ENCODE results near the gene KNG1. TPM values are rescaled to one million over a fixed set of nuclear protein-coding genes. Genes with fewer than 3 reads are reported as not detected.
A peak's percentile ranks its signal among the peaks of the same experiment; 100 is the strongest.

Gene KNG1
- total RNA-seq, 2 experiments from 2014 or later = not detected

DNA sequence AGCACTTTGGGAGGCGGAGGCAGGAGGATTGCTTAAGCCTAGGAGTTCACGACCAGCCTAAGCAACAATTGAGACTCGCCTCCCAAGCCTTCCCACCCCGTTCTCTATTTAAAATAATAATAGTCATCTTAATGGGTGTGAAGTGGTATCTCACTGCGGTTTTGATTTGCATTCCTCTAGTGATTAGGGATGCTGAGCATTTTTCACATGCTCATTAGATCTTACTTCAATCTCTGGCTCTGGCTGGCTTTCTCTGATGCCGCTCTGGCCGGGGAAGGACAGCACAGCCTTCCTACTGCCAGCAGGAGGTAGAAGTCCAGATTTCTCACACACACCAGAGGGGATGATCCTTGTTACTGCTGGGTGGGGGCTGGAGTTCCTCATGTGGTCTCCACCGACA is 58.8 kb downstream of the KNG1 start:
- Mint-ChIP-seq H3K4me1 (peaks cover 12% of the 10 kb centered on the region), H3K27ac (no peak overlapping the region), H3K36me3 (peaks cover 2% of the 10 kb centered on the region), H3K9me3 (peaks cover 1% of the 10 kb centered on the region), H3K27me3 (no peaks in the 10 kb centered on the region), H3K4me3 (no peak overlapping the region)
- DNase-seq = no peak

DNA sequence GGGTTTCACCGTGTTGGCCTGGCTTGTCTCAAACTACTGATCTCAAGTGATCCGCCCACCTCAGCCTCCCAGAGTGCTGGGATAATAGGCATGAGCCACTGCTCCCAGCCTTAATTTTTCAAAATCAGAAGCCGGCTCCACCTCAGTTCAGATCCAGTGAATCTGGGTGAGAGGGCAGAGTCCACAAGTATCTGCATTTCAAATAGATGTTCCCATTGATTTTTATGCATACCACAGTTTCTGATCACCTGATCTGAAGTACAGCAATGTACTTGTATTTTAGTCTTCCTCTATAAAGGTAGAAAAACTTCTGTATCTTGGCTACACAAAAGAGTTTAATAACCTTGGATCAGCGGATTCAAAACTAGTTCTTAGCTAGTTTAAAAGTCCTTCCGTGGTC is 62.0 kb downstream of the KNG1 start:
- Mint-ChIP-seq H3K9me3 (peaks cover 2% of the 10 kb centered on the region), H3K4me1 (peaks cover 12% of the 10 kb centered on the region), H3K27ac (no peak overlapping the region), H3K4me3 (no peak overlapping the region), H3K27me3 (peaks cover 8% of the 10 kb centered on the region), H3K36me3 (peaks cover 15% of the 10 kb centered on the region)
- no peak for DNase-seq

DNA sequence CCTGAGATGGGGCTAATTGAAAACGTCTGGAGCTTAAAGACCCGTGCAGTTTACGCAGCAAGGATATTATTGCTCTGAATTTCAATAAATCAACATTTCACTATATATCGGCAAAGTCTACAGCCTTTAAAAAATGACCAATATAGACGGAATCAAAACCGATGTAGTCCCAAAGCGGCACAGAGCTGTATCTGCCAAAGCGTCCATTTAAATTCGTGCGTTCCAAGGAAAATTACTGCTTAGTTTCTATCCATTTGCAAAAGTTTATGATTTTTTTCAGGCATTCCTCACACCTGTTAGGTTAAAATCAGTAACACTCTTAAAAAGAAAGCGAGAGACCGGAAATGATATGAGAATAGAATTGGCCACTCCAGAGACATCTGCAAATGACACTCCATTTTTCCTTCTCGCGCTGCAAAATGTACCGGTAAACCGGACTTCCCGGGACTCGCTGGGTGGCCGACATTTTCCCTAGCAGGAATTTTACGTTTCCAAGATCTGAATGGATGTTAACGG is 65.4 kb downstream of the KNG1 start:
- DNase-seq = no peak
- Mint-ChIP-seq H3K27me3 (peaks cover 23% of the 10 kb centered on the region), H3K4me1 (peaks cover 38% of the 10 kb centered on the region), H3K27ac (peak overlapping the region; percentile 100), H3K9me3 (peaks cover 2% of the 10 kb centered on the region), H3K4me3 (peak overlapping the region; percentile 100), H3K36me3 (peaks cover 49% of the 10 kb centered on the region)

DNA sequence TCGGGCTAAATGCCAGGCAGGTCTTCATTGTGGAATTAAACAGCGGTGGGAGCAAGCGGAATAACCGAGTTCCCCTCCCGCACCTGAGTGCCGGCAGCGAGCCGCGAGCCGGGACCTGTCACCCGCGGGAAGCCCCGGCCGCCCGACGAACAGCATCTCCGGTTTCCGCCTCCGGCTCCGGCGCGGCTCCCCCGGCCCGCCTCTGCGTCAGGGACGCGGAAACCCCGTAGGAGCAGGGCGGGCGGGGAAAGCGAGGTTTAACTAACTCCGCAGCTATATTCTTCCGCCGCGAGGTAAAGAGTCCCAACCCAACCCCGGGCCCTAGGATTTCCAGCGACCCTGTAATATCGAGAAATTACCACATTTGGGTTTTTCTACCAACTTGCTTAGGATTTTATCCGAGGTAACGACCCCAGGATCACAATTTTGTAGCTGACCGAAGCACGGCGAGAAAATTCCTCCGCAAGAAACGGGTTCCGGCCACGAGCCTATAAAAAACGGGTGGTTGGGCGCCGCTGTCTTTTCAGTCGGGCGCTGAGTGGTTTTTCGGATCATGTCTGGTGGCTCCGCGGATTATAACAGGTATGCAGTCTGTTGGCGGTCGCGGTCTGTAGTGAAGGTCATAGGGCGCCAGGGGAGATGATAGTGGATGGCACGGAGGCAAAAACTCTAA is 66.0 kb downstream of the KNG1 start, which contains the start of gene EIF4A2:
Gene EIF4A2, plus strand, starts transcription at position 520 of the 673 bp plus-strand sequence. Its CDS starts 34 bp downstream, at position 554.
- peak within 1 kb of the TSS; percentile 100 for H3K4me3 Mint-ChIP-seq
- peaks cover 55% of the 10 kb centered on the region for H3K36me3 Mint-ChIP-seq
- peaks cover 44% of the 10 kb centered on the region for H3K4me1 Mint-ChIP-seq
- H3K27ac Mint-ChIP-seq = peak within 1 kb of the TSS; percentile 100
- peaks cover 29% of the 10 kb centered on the region for H3K27me3 Mint-ChIP-seq
- DNase-seq = peak; percentile 93
- H3K9me3 Mint-ChIP-seq = peaks cover 2% of the 10 kb centered on the region

DNA sequence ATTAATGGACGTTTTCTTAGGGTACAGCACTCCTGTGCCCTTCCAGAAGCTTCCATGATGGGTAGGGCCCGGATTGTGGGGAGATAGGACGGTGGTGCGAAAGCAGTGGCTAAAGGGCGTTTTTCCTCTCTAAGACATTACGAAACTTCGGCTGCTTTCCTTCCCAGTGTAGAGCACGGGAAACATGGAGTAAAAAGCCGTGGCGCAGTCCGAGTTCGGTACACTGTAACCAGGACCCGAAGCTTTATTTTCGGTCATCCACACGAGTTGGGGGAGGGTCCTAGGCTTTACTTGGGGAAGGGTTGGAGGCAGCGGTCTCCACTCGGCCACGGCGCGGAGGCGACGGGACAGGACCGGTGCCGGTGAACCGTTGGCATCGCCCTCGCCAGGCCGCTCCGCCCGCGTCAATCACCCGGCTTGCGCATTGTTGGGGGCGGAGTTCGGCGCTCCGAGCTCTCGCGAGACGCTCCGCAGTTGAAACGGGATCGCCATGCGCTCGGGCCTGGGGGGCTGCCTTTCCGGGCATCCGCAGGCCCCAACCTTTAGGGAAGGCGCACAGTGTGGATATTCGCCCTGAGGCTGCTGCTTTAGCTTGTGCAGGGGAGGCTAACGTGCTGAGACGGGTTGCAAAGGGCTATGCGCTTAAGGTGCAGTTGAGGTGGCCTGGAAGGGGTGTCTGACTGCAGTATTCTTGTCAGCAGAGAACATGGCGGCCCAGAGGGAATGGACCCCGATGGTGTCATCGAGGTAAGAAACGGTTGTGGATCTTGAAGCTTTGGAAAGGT is 66.8 kb downstream of the KNG1 start:
- Mint-ChIP-seq H3K27ac (peak overlapping the region; percentile 100), H3K9me3 (peaks cover 2% of the 10 kb centered on the region), H3K36me3 (peaks cover 62% of the 10 kb centered on the region), H3K27me3 (peaks cover 31% of the 10 kb centered on the region), H3K4me1 (peaks cover 51% of the 10 kb centered on the region), H3K4me3 (peak overlapping the region; percentile 100)
- DNase-seq = peak; percentile 78

DNA sequence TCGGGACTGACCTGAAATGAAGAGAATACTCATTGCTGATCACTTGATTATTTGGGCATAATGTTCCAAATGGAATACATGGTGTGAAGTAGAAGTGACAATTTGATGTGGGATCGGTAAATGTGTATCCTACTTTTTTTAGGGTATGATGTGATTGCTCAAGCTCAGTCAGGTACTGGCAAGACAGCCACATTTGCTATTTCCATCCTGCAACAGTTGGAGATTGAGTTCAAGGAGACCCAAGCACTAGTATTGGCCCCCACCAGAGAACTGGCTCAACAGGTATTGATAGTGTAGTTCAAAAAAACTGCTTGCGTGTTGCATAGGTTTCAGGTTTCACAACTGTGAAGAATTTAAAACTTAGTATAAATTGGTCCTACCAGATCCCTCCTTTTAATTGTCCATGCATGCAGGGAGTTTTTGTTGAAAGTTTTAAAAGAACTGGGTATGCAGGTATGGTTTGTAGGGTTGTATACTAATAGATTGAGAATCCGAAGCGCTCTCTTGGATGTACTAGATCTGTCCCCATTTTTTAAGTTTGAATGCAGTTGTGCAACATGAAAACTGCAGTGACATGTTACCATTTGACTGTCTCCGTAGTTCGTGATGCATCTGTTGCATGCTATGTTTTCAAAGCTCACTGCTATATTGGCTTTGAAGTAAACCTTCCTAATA is 67.8 kb downstream of the KNG1 start:
- no peak for DNase-seq
- peaks cover 55% of the 10 kb centered on the region for H3K4me1 Mint-ChIP-seq

DNA sequence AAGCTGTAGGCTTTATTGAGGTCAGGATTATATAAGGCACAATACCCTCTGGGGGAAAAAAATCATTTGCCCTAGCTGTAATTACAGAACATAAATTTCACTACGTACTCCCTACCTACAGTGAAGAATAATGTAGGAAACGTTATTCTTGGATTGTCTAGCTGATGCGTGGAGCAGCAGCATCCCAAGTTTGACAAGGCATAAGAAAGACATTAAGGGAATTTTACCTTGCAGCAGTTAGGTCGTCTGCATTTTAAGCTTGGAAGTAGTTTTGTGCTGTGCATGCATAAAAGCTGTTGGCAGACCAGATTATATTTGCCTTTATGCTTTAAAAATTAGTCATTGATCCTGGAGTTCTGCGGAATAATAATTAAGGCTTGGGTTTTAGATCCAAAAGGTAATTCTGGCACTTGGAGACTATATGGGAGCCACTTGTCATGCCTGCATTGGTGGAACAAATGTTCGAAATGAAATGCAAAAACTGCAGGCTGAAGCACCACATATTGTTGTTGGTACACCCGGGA is 68.4 kb downstream of the KNG1 start:
- peak overlapping the region; percentile 100 for H3K4me3 Mint-ChIP-seq

More for the DNA sequence above, 67.8 kb downstream of the KNG1 start:
- Mint-ChIP-seq H3K9me3 (peaks cover 2% of the 10 kb centered on the region), H3K27ac (peak overlapping the region; percentile 100), H3K4me3 (peak overlapping the region; percentile 100), H3K27me3 (peaks cover 38% of the 10 kb centered on the region), H3K36me3 (peaks cover 69% of the 10 kb centered on the region)

DNA sequence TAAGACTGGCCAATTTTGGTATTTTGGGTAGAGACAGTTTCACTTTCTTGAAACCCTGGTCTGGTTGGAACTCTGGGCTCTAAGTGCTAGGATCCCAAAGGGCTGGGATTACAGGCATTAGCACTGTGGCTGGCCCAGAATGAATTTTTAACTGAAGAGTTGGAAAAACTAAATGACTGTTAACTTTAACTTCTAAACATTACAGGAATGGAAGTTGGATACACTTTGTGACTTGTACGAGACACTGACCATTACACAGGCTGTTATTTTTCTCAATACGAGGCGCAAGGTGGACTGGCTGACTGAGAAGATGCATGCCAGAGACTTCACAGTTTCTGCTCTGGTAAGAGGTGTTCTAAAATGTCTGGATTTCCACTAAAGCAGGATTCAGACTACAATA is 69.8 kb downstream of the KNG1 start:
- peak overlapping the region; percentile 100 for H3K27ac Mint-ChIP-seq
- peaks cover 77% of the 10 kb centered on the region for H3K36me3 Mint-ChIP-seq
- peak overlapping the region; percentile 100 for H3K4me3 Mint-ChIP-seq
- peaks cover 56% of the 10 kb centered on the region for H3K4me1 Mint-ChIP-seq
- no peak for DNase-seq
- peaks cover 45% of the 10 kb centered on the region for H3K27me3 Mint-ChIP-seq
- peaks cover 2% of the 10 kb centered on the region for H3K9me3 Mint-ChIP-seq

More for the DNA sequence above, 68.4 kb downstream of the KNG1 start:
- H3K27ac Mint-ChIP-seq = peak overlapping the region; percentile 100
- peaks cover 74% of the 10 kb centered on the region for H3K36me3 Mint-ChIP-seq
- no peak for DNase-seq
- H3K4me1 Mint-ChIP-seq = peaks cover 55% of the 10 kb centered on the region
- H3K27me3 Mint-ChIP-seq = peaks cover 42% of the 10 kb centered on the region
- H3K9me3 Mint-ChIP-seq = peaks cover 2% of the 10 kb centered on the region

DNA sequence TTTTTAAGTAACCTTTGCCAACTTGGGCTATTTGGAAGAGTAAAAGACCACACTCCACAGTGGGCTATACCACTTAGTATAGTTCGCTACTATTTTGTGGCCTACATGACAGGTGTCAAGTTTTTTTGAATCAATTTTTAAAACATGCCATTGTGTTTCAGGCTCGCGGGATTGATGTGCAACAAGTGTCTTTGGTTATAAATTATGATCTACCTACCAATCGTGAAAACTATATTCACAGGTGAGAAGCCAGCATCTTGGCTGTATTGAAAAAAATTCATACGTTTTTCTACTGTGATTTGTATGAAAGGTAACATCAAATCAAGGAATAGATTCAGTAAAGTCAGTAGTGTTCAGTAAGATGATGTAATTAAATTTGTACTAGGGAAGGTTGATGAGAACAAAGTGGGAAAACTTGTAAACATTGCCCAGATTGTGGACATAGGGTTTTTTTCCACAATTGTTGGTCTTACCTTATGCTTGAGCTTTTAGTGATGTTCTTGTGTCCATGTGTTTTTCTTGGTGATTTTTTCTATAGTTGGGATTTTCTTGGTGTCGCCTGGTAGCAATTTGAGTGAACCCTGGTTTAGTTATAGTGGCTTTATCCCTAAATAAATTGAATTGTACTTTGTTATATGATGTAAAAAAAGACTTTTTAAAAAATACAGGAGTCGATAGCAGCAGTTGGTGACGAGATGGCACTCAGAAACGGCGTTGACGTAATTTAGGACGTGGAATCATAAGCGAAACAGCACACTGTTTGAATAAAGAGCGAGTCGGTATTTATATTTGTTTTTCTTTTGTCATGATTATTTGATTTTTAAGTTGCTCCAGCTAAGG is 70.7 kb downstream of the KNG1 start:
- Mint-ChIP-seq H3K9me3 (peaks cover 2% of the 10 kb centered on the region), H3K27me3 (peaks cover 45% of the 10 kb centered on the region), H3K36me3 (peaks cover 74% of the 10 kb centered on the region), H3K4me3 (peak overlapping the region; percentile 100), H3K27ac (peak overlapping the region; percentile 100), H3K4me1 (peaks cover 50% of the 10 kb centered on the region)
- DNase-seq = no peak

DNA sequence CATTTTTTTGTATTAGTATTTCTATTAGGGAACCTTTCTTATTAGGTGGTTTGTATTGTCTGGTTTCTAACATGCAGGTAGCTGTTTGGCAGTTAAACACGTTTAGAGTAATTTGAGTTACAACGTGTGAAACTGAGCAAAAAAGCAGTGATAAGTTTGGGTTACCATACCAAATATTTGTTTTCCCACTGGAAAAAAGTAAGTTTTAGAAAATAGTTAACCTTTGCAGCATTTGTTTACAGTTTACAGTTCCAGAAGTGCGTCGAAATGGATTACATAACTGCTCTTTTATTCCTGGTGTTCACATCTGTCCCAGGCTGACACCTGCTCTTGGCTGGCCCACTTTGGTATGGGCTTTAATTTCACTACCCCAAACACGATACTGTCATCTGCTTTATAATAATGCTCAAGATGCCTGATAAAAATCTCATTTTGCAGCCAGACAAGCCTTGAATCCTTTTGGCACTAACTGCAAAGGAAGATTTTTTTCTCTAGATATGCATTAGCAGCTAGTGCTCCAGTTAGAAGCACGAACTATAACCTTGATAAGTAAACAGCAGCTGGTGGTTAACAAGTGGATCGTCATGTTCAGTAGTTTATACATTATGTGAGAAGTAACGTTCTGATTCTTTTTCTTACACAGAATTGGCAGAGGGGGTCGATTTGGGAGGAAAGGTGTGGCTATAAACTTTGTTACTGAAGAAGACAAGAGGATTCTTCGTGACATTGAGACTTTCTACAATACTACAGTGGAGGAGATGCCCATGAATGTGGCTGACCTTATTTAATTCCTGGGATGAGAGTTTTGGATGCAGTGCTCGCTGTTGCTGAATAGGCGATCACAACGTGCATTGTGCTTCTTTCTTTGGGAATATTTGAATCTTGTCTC is 71.6 kb downstream of the KNG1 start:
- peaks cover 46% of the 10 kb centered on the region for H3K4me1 Mint-ChIP-seq
- H3K4me3 Mint-ChIP-seq = peak overlapping the region; percentile 100
- H3K9me3 Mint-ChIP-seq = no peaks in the 10 kb centered on the region
- peaks cover 39% of the 10 kb centered on the region for H3K27me3 Mint-ChIP-seq
- peaks cover 69% of the 10 kb centered on the region for H3K36me3 Mint-ChIP-seq
- peak overlapping the region; percentile 100 for H3K27ac Mint-ChIP-seq
- no peak for DNase-seq

DNA sequence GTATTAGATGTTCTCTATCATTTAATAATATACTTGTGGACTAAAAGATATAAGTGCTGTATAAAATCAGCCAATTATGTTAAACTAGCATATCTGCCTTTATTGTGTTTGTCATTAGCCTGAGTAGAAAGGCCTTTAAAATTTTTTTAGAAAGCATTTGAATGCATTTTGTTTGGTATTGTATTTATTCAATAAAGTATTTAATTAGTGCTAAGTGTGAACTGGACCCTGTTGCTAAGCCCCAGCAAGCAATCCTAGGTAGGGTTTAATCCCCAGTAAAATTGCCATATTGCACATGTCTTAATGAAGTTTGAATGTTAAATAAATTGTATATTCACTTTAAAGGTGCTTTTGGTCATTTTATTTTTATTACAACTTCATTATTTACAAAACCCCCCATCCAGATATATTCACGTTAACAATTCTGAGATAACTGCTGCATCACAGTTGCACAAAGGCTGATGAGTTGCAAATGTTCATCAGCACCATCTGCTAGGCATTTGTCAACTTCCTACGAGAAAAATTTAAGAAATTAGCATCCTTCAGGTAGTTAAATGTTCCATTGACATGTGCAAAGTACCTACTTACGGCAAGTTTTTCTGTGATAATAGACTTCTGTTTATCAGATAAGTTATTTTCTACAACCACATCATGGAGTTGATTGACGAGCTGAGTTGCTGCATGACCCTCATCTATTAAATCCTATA is 72.5 kb downstream of the KNG1 start:
- peaks cover 43% of the 10 kb centered on the region for H3K4me1 Mint-ChIP-seq
- H3K9me3 Mint-ChIP-seq = no peaks in the 10 kb centered on the region
- H3K36me3 Mint-ChIP-seq = peaks cover 67% of the 10 kb centered on the region
- peak overlapping the region; percentile 49 for H3K4me3 Mint-ChIP-seq
- H3K27ac Mint-ChIP-seq = peak overlapping the region; percentile 100
- DNase-seq = no peak
- H3K27me3 Mint-ChIP-seq = peaks cover 32% of the 10 kb centered on the region

DNA sequence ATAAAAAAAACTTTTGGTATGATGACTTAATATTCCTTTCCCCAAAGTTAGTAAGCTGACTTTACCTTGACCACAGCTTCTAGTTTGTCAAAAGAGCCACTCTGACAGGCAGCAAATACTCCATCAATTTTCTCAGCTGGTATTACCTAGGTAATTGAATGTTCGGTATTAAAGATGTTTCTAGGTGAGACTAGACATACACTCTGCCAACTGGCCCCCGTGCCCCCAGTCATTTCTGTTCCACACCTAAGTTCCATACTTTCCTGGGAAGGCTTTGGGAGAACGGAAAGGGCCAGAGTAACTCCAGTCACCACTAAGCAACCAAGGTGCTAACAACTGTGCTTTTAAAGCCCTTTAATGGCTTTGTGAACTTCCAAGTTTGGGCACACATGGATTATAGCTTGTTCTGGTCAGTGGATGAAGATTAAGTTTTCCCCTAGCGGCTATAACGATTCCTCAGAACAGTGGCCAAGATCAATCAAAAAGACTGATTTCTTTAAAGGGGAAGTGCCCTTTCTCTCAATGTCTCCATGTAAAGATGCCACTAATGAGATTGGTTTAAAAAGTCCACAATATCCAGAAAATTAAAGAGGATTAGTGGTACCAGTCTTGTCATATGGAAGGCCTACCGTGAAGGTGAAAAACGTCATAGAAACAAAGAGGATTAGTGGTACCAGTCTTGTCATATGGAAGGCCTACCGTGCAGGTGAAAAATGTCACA is 73.3 kb downstream of the KNG1 start:
- Mint-ChIP-seq H3K9me3 (no peaks in the 10 kb centered on the region), H3K27ac (peak overlapping the region; percentile 100), H3K4me3 (peak overlapping the region; percentile 30), H3K4me1 (peaks cover 39% of the 10 kb centered on the region), H3K36me3 (peaks cover 60% of the 10 kb centered on the region), H3K27me3 (peaks cover 31% of the 10 kb centered on the region)
- DNase-seq = no peak

Data from activated naive CD8-positive, alpha-beta T cell treated with anti-CD3 and anti-CD28 coated beads for 36 hours (primary cell).